Eye (tissue), 1 donor: Measurements from ENCODE around the gene ELK3.

Experiments
- DNase-seq: peaks from one replicate; pipeline ENCODE4 v3.0.0-alpha.2; 2015

The ELK3 gene

GRCh38 chr12:96236221-96236822 is 42.1 kb downstream of the ELK3 start:
- no peak for DNase-seq

- DNase-seq = no peak
Observed at GRCh38 chr12:96237035-96237434, 42.9 kb downstream of the ELK3 start.

- no peak for DNase-seq
Observed at GRCh38 chr12:96237465-96238077, 43.4 kb downstream of the ELK3 start.

DNA sequence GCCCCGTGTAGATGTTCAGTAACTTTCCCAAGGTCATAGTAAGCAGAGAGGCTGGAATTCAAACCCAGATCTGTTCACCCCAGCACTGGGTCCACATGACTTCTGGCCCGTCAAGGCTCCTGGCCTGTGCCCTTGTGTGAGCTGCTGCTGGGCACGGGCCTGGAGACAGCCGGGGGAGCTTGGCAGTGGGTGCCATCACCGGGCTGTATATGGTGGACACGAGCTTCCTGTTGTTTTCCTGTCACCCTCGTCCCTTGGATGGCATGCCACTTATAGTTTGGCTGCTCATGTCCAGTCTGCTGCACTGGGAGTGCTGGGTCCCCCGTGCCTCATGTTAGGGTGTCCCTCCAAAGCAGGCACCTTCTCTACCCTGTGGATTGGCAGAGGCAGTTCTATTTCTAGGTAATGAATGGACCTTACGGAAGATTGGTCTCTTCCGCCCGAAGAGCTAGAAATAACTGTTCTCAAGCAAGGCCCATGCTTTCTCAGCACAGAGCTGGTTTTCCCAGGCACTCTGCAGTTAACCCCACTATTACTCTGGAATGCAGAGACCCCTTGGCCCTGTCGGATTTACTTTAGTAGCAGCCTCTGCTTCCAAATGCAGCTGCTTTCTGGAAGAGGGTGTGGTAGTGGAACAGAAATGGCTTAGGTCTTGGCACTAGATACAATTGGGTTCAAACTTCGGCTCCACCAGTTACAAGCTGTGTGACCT is 44.3 kb downstream of the ELK3 start:
- no peak for DNase-seq

DNA sequence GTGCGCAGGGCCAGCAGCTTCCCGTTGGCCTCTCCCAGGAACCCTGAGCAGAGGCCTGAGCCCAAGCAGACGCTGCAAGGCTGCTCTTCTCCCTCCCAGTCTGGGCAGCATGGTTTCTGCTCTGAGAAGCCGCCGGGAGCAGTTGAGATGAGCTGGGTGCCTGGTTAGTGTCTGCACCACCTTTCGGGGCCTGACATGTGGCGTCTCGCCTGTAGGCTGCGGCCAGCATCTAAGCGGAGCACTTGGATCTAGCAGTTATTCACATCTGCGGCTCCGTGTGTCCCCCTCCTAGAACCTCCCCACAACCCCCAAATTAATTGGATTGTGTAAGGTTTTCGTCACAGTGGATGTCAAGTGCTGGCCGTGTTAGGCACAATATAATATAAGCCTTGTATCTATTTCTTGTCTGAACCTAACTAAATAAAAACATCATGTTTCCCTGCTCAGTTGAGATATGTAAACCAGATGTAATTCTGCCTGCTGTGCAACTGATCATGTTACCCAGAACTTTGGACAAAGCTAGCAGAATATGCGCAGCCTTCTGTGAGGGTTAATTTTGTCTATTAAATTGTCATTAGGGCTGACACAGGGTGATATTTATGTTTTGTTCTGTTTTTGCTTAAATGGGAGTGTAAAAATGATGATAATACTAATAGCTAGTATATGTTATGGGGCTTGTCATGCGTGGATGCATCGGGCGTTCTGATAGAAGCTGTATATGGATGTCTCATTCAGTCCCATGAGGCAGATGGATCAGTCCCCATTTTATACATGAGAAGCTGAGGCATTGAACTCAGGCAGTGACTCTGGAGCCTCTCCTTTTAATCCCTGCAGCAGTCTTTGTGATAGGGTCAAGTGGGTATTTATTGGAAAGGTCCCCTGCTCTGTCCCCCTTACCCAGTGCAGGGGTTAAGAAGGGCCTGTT is 45.8 kb downstream of the ELK3 start:
- peak; percentile 42 for DNase-seq

GRCh38 chr12:96240656-96241055 is 46.5 kb downstream of the ELK3 start:
- DNase-seq = no peak

DNA sequence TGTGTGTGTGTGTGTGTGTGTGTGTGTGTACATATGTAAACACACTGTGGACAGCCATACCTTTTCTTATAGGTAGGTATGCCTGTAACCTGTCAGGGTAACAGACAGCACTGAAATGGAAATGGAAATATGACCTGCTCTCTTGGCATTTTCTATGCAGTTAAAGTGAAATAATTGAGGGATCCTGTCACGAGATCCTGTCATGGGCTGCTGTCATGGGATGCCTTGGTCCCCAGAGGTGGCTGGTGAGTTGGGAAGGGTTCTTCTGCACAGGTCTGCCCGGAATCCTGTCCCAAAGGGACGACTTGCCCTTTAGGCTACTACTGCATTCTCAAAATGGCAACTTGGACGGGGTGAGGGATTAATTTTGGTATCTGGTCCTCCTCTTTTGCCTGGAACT is 47.3 kb downstream of the ELK3 start:
- DNase-seq = no peak

DNA sequence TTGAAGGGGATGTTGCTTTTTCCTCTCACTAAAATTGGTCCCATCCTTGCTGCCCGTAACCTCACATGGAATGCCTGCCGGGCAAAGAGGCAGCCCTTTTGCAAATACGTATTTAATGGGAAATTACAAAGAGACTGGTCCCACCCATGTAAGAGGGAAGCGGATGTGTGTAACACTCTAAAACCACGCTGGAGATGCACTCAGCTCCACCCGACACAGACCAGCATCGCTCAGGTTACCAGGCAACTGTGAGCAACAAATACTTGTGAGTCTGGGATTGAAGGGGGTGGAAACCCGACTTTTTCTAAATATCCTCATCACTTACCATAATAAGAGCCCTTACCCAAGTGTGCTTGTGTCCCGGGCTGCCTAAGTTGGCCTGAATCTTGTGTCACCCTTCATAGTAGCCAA is 47.7 kb downstream of the ELK3 start:
- DNase-seq = no peak

- DNase-seq = no peak
Observed at GRCh38 chr12:96242597-96242996, 48.4 kb downstream of the ELK3 start.

DNA sequence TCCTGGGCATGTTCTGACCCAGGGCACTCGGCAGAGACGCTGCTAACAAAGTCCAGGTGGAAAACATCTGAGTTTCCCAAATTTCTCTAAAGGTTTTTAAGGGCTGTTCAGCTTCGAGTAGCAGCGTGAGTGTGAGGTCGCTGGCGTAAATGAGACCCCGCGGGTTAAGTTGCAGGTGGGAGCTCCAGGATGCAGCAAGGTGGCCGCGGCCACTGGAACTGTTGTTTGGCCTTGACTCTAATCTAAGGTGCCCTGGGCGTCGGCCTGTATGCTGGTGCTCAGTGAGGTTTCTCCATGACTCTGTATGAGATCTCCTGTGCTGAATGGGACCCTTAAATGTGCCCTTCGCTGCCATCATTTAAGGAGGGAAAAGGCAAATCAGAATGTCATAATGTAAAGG is 50.7 kb downstream of the ELK3 start:
- no peak for DNase-seq

DNA sequence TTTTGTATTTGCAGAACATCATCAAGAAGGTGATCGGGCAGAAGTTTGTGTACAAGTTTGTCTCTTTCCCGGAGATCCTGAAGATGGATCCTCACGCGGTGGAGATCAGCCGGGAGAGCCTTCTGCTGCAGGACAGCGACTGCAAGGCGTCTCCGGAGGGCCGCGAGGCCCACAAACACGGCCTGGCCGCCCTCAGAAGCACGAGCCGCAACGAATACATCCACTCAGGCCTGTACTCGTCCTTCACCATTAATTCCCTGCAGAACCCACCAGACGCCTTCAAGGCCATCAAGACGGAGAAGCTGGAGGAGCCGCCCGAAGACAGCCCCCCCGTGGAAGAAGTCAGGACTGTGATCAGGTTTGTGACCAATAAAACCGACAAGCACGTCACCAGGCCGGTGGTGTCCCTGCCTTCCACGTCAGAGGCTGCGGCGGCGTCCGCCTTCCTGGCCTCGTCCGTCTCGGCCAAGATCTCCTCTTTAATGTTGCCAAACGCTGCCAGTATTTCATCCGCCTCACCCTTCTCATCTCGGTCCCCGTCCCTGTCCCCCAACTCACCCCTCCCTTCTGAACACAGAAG is 52.8 kb downstream of the ELK3 start:
- no peak for DNase-seq

DNA sequence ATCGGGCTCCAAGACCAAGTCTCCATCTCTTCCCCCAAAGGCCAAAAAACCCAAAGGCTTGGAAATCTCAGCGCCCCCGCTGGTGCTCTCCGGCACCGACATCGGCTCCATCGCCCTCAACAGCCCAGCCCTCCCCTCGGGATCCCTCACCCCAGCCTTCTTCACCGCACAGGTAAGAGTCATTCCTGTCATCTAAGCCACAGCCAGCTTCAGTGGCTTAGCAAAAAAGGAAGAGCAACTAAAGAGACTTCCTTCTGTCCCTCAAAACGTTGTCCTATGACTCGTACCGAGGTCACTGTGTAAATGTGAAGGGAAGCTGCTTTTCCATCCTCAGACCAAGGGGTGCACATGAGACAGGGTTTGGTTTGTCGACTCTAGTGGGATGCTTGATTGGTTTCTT is 53.4 kb downstream of the ELK3 start:
- no peak for DNase-seq

- DNase-seq = peak; percentile 33
Observed at GRCh38 chr12:96248136-96248931, 54.2 kb downstream of the ELK3 start.

- DNase-seq = peak; percentile 87
Observed at GRCh38 chr12:96249196-96250118, 55.3 kb downstream of the ELK3 start.

GRCh38 chr12:96250119-96250685 is 56.0 kb downstream of the ELK3 start:
- no peak for DNase-seq

GRCh38 chr12:96255077-96255476 is 60.9 kb downstream of the ELK3 start:
- DNase-seq = no peak

- no peak for DNase-seq
Observed at GRCh38 chr12:96256672-96257361, 62.6 kb downstream of the ELK3 start.

GRCh38 chr12:96257550-96258103 is 63.5 kb downstream of the ELK3 start:
- no peak for DNase-seq
